ENCODE data around the gene KCTD13. TPM values are rescaled to one million over a fixed set of nuclear protein-coding genes. Genes with fewer than 3 reads are reported as not detected.

KCTD13 gene, protein sequence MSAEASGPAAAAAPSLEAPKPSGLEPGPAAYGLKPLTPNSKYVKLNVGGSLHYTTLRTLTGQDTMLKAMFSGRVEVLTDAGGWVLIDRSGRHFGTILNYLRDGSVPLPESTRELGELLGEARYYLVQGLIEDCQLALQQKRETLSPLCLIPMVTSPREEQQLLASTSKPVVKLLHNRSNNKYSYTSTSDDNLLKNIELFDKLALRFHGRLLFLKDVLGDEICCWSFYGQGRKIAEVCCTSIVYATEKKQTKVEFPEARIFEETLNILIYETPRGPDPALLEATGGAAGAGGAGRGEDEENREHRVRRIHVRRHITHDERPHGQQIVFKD
- total RNA-seq (2022) = 13.0 and 14.9 TPM in 2 replicates
- Bru-seq, nascent RNA = percentile 71 among the genes with signal in this experiment
- BruChase-seq, experiment 1, labeled RNA remaining after a 2-hour chase = percentile 80 among the genes with signal in this experiment
- percentile 74 among the genes with signal in this experiment for BruChase-seq, experiment 2, labeled RNA remaining after a 6-hour chase
- long read RNA-seq, full-length matches to known transcripts = 13 of 18 reads
- long read RNA-seq, partial matches to known transcripts = 0 of 18 reads
- long read RNA-seq, other reads (novel, unspliced or antisense) = 5 of 18 reads

DNA sequence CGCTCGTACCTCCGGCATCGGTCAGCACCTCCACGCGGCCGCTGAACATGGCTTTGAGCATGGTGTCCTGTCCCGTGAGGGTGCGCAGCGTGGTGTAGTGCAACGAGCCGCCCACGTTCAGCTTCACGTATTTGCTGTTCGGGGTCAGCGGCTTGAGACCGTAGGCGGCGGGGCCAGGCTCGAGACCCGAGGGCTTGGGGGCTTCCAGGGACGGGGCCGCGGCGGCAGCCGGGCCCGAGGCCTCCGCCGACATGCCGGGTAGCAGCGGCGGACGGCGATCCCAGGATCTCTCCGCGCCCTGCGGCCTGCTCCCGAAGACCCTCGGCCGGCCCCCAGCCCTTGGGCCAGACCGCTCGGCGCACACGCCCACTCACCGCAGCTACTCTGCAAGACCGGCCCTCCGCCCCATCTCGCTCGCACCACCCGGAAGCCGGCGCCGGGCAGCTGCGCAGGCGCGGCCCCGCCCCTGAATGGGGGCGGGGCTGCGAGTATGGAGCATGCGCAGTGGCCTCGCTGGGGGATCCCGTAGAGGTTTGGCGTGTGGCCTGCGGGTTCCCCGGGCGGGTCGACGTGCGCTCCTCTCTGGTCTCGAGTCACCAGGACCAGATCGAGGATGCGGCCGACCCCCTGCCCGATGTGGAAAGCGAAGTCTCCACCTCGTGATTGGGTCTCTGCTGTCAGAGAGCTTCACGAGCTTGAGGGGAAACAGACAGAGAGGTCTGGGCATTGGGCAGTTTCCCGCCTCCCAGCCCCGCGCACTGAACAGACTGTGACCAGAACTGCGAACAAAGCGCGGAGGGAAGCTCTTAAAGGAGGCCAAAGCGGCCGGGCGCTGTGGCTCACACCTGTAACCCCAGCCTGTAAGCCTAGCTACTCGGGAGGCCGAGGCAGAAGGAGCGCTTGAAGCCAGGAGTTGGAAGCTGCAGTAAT is at the start of gene KCTD13:
TSS of gene KCTD13 (minus strand) at position 446 of the 930 bp plus-strand sequence. CDS start at position 253, 193 bp downstream.
- BruUV-seq (replicated peaks) = no TSS peak
- TF ChIP-seq, protein P1, sequence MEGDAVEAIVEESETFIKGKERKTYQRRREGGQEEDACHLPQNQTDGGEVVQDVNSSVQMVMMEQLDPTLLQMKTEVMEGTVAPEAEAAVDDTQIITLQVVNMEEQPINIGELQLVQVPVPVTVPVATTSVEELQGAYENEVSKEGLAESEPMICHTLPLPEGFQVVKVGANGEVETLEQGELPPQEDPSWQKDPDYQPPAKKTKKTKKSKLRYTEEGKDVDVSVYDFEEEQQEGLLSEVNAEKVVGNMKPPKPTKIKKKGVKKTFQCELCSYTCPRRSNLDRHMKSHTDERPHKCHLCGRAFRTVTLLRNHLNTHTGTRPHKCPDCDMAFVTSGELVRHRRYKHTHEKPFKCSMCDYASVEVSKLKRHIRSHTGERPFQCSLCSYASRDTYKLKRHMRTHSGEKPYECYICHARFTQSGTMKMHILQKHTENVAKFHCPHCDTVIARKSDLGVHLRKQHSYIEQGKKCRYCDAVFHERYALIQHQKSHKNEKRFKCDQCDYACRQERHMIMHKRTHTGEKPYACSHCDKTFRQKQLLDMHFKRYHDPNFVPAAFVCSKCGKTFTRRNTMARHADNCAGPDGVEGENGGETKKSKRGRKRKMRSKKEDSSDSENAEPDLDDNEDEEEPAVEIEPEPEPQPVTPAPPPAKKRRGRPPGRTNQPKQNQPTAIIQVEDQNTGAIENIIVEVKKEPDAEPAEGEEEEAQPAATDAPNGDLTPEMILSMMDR (IDR thresholded peaks at IDR 0.05; ENCODE audit: insufficient read depth in 1 of 2, low read depth in 1 of 2, low read length in 1 of 2, severe bottlenecking in 1 of 2, unreplicated experiment in 1 of 2) = no peak
- Mint-ChIP-seq H3K9me3 (ENCODE audit: unreplicated experiment) (no peaks in the 10 kb centered on the region), H3K4me3 (ENCODE audit: unreplicated experiment) (peak within 1 kb of the TSS; percentile 94), H3K36me3 (ENCODE audit: insufficient read depth, unreplicated experiment) (peaks cover 21% of the 10 kb centered on the region), H3K27ac (ENCODE audit: unreplicated experiment) (peak within 1 kb of the TSS; percentile 89), H3K27me3 (ENCODE audit: insufficient read depth, unreplicated experiment) (no peaks in the 10 kb centered on the region), H3K4me1 (ENCODE audit: low read depth, unreplicated experiment) (peaks cover 23% of the 10 kb centered on the region)
- H3K36me3 ChIP-seq (ENCODE audit: control insufficient read depth, insufficient read depth, low read length) = peaks cover 4% of the 10 kb centered on the region; the same call in 1 of the 2 replicates
- intact Hi-C loops (cut with micrococcal nuclease; ENCODE audit: unreplicated experiment) = loop anchor here (1.0 to 2.0 kb wide), 3 partner anchors 37 to 63 kb away; partner anchors contain the start of genes CDIPT, TAOK2 and TMEM219
- no peaks in the 10 kb centered on the region for H3K9me3 ChIP-seq
- ChIA-PET POLR2A (interaction anchor here (0.5 to 2.3 kb wide), 10 partner anchors 8 to 755 kb away, joined by 3 to 18 read pairs (median 7); partner anchors contain the start of genes ASPHD1, HIRIP3, TAOK2 and TMEM219), CTCF (interaction anchor here (0.6 to 2.1 kb wide), 9 partner anchors 9 to 165 kb away, joined by 3 to 13 read pairs (median 7); partner anchors contain the start of genes SEZ6L2, TAOK2 and TMEM219)
- peak within 1 kb of the TSS; percentile 97 for H3K4me3 ChIP-seq (ENCODE audit: low read depth, low read length)
- no peaks in the 10 kb centered on the region for H3K27me3 ChIP-seq (replicated peaks; ENCODE audit: control insufficient read depth, insufficient read depth, low read length)
- DNase-seq = peak; percentile 82 to 93
- peaks cover 15% of the 10 kb centered on the region for H3K4me1 ChIP-seq

DNA sequence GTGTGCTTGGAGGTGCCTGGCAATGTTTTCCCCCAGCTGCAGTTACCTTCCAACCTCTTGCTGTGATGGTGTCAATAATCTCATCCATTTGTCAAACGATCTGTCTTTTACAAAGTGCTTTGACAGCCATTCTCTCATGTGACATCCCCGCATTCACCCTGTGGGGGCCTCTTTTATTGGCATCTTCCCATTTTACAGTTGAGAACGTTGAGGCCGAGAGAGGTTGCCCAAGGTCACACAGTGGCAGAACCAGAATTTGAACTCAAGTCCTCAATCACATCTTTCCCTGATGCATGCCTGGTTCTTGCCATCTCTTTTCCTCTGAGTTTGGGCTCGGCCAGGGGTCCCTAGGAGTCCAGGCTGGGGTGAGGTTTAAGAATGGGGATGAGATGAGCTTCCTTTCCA is 49.1 kb upstream of the KCTD13 start:
- CTCF ChIA-PET = no interaction called here
- no peaks in the 10 kb centered on the region for H3K9me3 ChIP-seq
- Mint-ChIP-seq H3K4me3 (ENCODE audit: unreplicated experiment) (peak overlapping the region; percentile 88), H3K27me3 (ENCODE audit: insufficient read depth, unreplicated experiment) (no peaks in the 10 kb centered on the region), H3K9me3 (ENCODE audit: unreplicated experiment) (no peaks in the 10 kb centered on the region), H3K36me3 (ENCODE audit: insufficient read depth, unreplicated experiment) (peaks cover 38% of the 10 kb centered on the region), H3K27ac (ENCODE audit: unreplicated experiment) (peak overlapping the region; percentile 77), H3K4me1 (ENCODE audit: low read depth, unreplicated experiment) (peaks cover 16% of the 10 kb centered on the region)
- H3K4me3 ChIP-seq (ENCODE audit: low read depth, low read length) = peak overlapping the region; percentile 50
- 0 out of 2 replicates have a peak, but pooled peaks cover 9% of the 10 kb centered on the region for H3K4me1 ChIP-seq
- POLR2A ChIA-PET = no interaction called here
- BruUV-seq (replicated peaks) = no TSS peak
- TF ChIP-seq, protein P1 (IDR thresholded peaks at IDR 0.05; ENCODE audit: insufficient read depth in 1 of 2, low read depth in 1 of 2, low read length in 1 of 2, severe bottlenecking in 1 of 2, unreplicated experiment in 1 of 2) = no peak
- DNase-seq = no peak
- no peaks in the 10 kb centered on the region for H3K27me3 ChIP-seq (replicated peaks; ENCODE audit: control insufficient read depth, insufficient read depth, low read length)
- intact Hi-C loops (cut with micrococcal nuclease; ENCODE audit: unreplicated experiment) = loop anchor here (10.0 kb wide), 1 partner anchor 110 kb away; the partner anchor contains the start of gene CDIPT
- H3K36me3 ChIP-seq (ENCODE audit: control insufficient read depth, insufficient read depth, low read length) = peaks cover 7% of the 10 kb centered on the region
